Liver (tissue), 9 donors: ENCODE measurements around the gene HSPA1B. TPM values are rescaled to one million over a fixed set of nuclear protein-coding genes. Genes with fewer than 3 reads are reported as not detected.
A peak's percentile ranks its signal among the peaks of the same experiment; 100 is the strongest.

ENCODE experiments used
- DNase-seq: peaks from one replicate; pipeline ENCODE4 v3.0.0-alpha.2; 2017; ENCODE audit warnings: low spot score
- H3K27ac ChIP-seq, 2 donors: one replicate each; pipeline ENCODE4 v1.7.0; 2013; ENCODE audit warnings: inconsistent platforms in 2 of 2, low read length in 2 of 2, control low read depth in 1 of 2, low read depth in 1 of 2, mild to moderate bottlenecking in 1 of 2
- H3K27me3 ChIP-seq, 4 donors: one replicate each; pipeline versions ENCODE4 v1.6.1 to v1.7.0; 2013; ENCODE audit warnings: low read length in 3 of 4, inconsistent platforms in 1 of 4, mild to moderate bottlenecking in 1 of 4, moderate library complexity in 1 of 4; ENCODE audit not compliant: control insufficient read depth in 4 of 4, insufficient read depth in 4 of 4
- H3K36me3 ChIP-seq, 4 donors: one replicate each; pipeline versions ENCODE4 v1.6.1 to v1.7.0; 2013; ENCODE audit warnings: low read length in 3 of 4, mild to moderate bottlenecking in 3 of 4, low read depth in 1 of 4, moderate library complexity in 1 of 4; ENCODE audit not compliant: control insufficient read depth in 4 of 4, insufficient read depth in 3 of 4
- H3K4me1 ChIP-seq, 4 donors: one replicate each; pipeline versions ENCODE4 v1.6.1 to v1.7.0; 2013; ENCODE audit warnings: low read length in 3 of 4, mild to moderate bottlenecking in 3 of 4, moderate library complexity in 1 of 4; ENCODE audit not compliant: control insufficient read depth in 4 of 4, insufficient read depth in 4 of 4
- H3K4me3 ChIP-seq, 3 donors: one replicate each; pipeline versions ENCODE4 v1.6.1 to v1.7.0; 2013; ENCODE audit warnings: low read length in 3 of 3, control low read depth in 1 of 3, low read depth in 1 of 3, mild to moderate bottlenecking in 1 of 3
- H3K9ac ChIP-seq, 2 donors: one replicate each; pipeline ENCODE4 v1.7.0; 2013; ENCODE audit warnings: low read length in 2 of 2, mild to moderate bottlenecking in 2 of 2, moderate library complexity in 2 of 2, control low read depth in 1 of 2, low read depth in 1 of 2
- H3K9me3 ChIP-seq, 4 donors: one replicate each; pipeline versions ENCODE4 v1.6.1 to v1.7.0; 2013; ENCODE audit warnings: low read length in 3 of 4; ENCODE audit not compliant: control insufficient read depth in 4 of 4
- ATF3 ChIP-seq: IDR thresholded peaks from 2 replicates; pipeline ENCODE4 v1.6.1; 2016; ENCODE audit warnings: antibody characterized with exemption
- CTCF ChIP-seq: fragments of 150-350 bp; IDR thresholded peaks from 2 replicates; pipeline ENCODE4 v1.5.1; 2017; ENCODE audit warnings: improper control_type of control experiment, low read depth, low read length; ENCODE audit not compliant: missing input control
- EGR1 ChIP-seq, 2 donors: IDR thresholded peaks; 2 replicates each; pipeline ENCODE4 v1.6.1; 2016 to 2018; ENCODE audit warnings: antibody characterized with exemption in 2 of 2, low read depth in 2 of 2
- FOXA2 ChIP-seq: IDR thresholded peaks from 2 replicates; pipeline ENCODE4 v1.6.1; 2016; ENCODE audit warnings: antibody characterized with exemption
- GABPA ChIP-seq, 2 donors: IDR thresholded peaks in 1 of 2; conservative IDR thresholded peaks in 1 of 2; 2 replicates each; pipeline ENCODE4 v1.6.1; 2016; ENCODE audit warnings: antibody characterized with exemption in 2 of 2, mild to moderate bottlenecking in 1 of 2, moderate library complexity in 1 of 2
- JUND ChIP-seq, 2 donors: IDR thresholded peaks; 2 replicates each; pipeline ENCODE4 v1.6.1; 2016; ENCODE audit warnings: antibody characterized with exemption in 2 of 2
- MAX ChIP-seq: IDR thresholded peaks from 2 replicates; pipeline ENCODE4 v1.6.1; 2016; ENCODE audit warnings: antibody characterized with exemption
- NR2F2 ChIP-seq: IDR thresholded peaks from 2 replicates; pipeline ENCODE4 v1.6.1; 2016; ENCODE audit warnings: antibody characterized with exemption
- RAD21 ChIP-seq, 2 donors: IDR thresholded peaks; 2 replicates each; pipeline ENCODE4 v1.6.1; 2016; ENCODE audit warnings: antibody characterized with exemption in 2 of 2, mild to moderate bottlenecking in 2 of 2
- REST ChIP-seq: IDR thresholded peaks from 2 replicates; pipeline ENCODE4 v1.6.1; 2016; ENCODE audit warnings: antibody characterized with exemption, mild to moderate bottlenecking
- SP1 ChIP-seq: IDR thresholded peaks from 2 replicates; pipeline ENCODE4 v1.6.1; 2018; ENCODE audit warnings: antibody characterized with exemption, mild to moderate bottlenecking
- TAF1 ChIP-seq: conservative IDR thresholded peaks from 2 replicates; pipeline ENCODE4 v1.6.1; 2016; ENCODE audit warnings: antibody characterized with exemption, mild to moderate bottlenecking
- YY1 ChIP-seq: IDR thresholded peaks from 2 replicates; pipeline ENCODE4 v1.6.1; 2016; ENCODE audit warnings: antibody characterized with exemption, mild to moderate bottlenecking
- ZBTB33 ChIP-seq: IDR thresholded peaks from 2 replicates; pipeline ENCODE4 v1.6.1; 2016; ENCODE audit warnings: antibody characterized with exemption
- WGBS: extraction: QIAGEN DNeasy Blood & Tissue Kit; methylation state at CpG from one replicate; pipeline ENCODE4 v1.1.7; 2013; 5-methylcytosine and 5-hydroxymethylcytosine counted together
- polyA plus RNA-seq, 2 donors: library from polyadenylated mRNA; stranded (reverse) in 1 of 2; unstranded in 1 of 2; fragments of 200-250 nt in 1 of 2; fragments of >200 nt in 1 of 2; fragmentation: Nextera tagmentation in 1 of 2; extraction: Ambion mirVana in 1 of 2; gene quantifications; one replicate each; pipeline versions ENCODE4 v1.2.1 to v1.2.3, GENCODE V29; 2013 to 2015
- total RNA-seq, 2 donors: library from RNA; depleted of rRNA; stranded (reverse); fragments of >200 nt; gene quantifications; one replicate each; pipeline ENCODE4 v1.2.3, GENCODE V29; 2014
- donor health status: healthy.
- donor health status: healthy.
- donor health status: healthy.
- donor health status: healthy.
- donor health status: healthy.

The HSPA1B gene
- total and polyA plus RNA-seq, 4 donors, result 9.5 to 165 (median 43.9) TPM

DNA sequence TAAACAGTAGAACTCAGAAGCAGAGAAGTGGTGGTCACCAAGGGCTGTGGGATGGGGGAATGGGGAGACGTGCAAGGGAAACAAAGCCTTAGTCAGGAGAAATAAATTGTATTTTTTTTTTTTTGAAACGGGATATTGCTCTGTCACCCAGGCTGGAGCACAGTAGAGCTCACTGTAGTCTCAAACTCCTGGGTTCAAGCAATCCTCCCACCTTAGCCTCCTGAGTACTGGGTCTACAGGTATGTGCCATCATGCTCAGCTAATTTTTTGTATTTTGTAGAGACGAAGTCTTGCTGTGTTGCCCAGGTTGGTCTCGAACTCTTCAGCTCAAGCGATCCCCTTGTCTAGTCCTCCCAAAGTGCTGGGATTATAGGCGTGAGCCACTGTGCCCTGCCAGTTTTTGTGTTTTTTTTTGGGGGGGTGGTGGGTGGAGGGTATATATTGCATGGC, 3.4 kb downstream of the HSPA1B start:
- WGBS, result 55% methylated on average over 6 of the region's 6 CpGs
- H3K4me3 ChIP-seq, result peak overlapping the region; percentile 41 to 79 (median 54)
- TF ChIP-seq SP1 (no peak), GABPA (IDR thresholded peaks at IDR 0.05 in 1 of 2, conservative IDR thresholded peaks at IDR 0.05 in 1 of 2) (no peak), CTCF (no peak), REST (no peak), YY1 (no peak), ATF3 (no peak), RAD21 (IDR thresholded peaks at IDR 0.05) (no peak), TAF1 (no peak)
- no peaks in the 10 kb centered on the region for H3K9me3 ChIP-seq
- H3K27ac ChIP-seq, result peak overlapping the region; percentile 73 to 85
- DNase-seq, result no peak
- H3K9ac ChIP-seq, result peak overlapping the region; percentile 38 to 95
- no peaks in the 10 kb centered on the region for H3K36me3 ChIP-seq
- H3K4me1 ChIP-seq, result peaks cover 1 to 17% (median 10%) of the 10 kb centered on the region in 4 donors
- no peaks in the 10 kb centered on the region for H3K27me3 ChIP-seq

DNA sequence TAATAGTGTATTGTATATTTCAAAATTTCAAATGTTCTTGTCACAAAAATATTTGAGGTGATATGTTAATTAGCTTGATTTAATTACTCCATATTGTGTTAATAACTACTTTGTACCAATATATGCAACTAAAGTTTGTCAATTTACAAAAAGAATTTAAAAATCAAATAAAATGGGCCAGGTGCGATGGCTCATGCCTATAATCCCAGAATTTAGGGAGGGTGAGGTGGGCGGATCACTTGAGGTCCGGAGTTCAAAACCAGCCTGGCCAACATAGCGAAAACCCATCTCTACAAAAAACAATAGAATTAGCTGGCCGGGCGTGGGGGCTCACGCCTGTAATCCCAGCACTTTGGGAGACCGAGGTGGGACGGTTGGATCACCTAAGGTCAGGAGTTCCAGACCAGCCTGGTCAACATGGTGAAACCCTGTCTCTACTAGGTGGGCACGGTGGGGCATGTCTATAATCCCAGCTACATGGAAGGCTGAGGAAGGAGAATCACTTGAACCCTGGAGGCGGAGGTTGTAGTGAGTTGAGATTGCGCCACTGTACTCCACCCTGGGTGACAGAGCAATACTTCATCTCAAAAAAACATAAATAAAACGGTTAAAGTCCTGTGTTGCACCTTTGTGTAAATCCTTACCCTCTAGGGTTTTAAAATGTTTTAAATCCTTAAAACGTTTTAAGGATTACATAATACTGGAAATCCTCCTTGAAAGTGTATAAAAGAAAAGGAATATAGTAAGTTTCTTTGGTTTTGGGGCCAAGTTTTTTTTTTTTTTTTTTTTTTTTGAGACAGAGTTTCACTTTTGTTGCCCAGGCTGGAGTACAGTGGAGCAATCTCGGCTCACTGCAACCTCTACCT, 4.0 kb downstream of the HSPA1B start:
- no peak for TF ChIP-seq EGR1 (IDR thresholded peaks at IDR 0.05; ENCODE audit: low read depth in 2 of 2)
- TF ChIP-seq REST, result no peak
- no peak for TF ChIP-seq NR2F2
- TF ChIP-seq JUND (IDR thresholded peaks at IDR 0.05), result no peak
- no peak for TF ChIP-seq FOXA2
- TF ChIP-seq MAX, result no peak
- no peak for TF ChIP-seq YY1
- TF ChIP-seq GABPA (IDR thresholded peaks at IDR 0.05 in 1 of 2, conservative IDR thresholded peaks at IDR 0.05 in 1 of 2), result no peak
- no peak for TF ChIP-seq ZBTB33
- Histone ChIP-seq H3K9me3 (no peaks in the 10 kb centered on the region), H3K9ac (no peak overlapping the region), H3K27me3 (no peaks in the 10 kb centered on the region), H3K4me1 (peaks cover 1 to 21% (median 16%) of the 10 kb centered on the region in 4 donors), H3K36me3 (no peaks in the 10 kb centered on the region), H3K4me3 (no peak overlapping the region), H3K27ac (peak overlapping the region in 1 of 2 donors; percentile 73)
- WGBS, result 77% methylated on average over 15 of the region's 15 CpGs
- DNase-seq, result no peak
